Mucosa of rectum (tissue), 2 donors: ENCODE measurements around the gene AMER2.

Experiments used
- H3K27ac ChIP-seq, 2 donors: one replicate each; pipeline ENCODE4 v1.7.0; 2013; ENCODE audit warnings: inconsistent platforms in 2 of 2, low read depth in 2 of 2, low read length in 2 of 2
- H3K27me3 ChIP-seq, 2 donors: one replicate each; pipeline ENCODE4 v1.7.0; 2013; ENCODE audit warnings: low read length in 2 of 2; ENCODE audit not compliant: control insufficient read depth in 2 of 2, insufficient read depth in 2 of 2
- H3K36me3 ChIP-seq, 2 donors: one replicate each; pipeline ENCODE4 v1.7.0; 2013; ENCODE audit warnings: low read length in 2 of 2; ENCODE audit not compliant: control insufficient read depth in 2 of 2, insufficient read depth in 2 of 2
- H3K4me1 ChIP-seq, 2 donors: one replicate each; pipeline ENCODE4 v1.7.0; 2013; ENCODE audit warnings: low read length in 2 of 2, mild to moderate bottlenecking in 1 of 2; ENCODE audit not compliant: control insufficient read depth in 2 of 2, insufficient read depth in 2 of 2
- H3K4me3 ChIP-seq, 2 donors: one replicate each; pipeline ENCODE4 v1.7.0; 2013; ENCODE audit warnings: low read length in 2 of 2
- H3K9ac ChIP-seq, 2 donors: one replicate each; pipeline ENCODE4 v1.7.0; 2013; ENCODE audit warnings: low read length in 2 of 2, low read depth in 1 of 2, mild to moderate bottlenecking in 1 of 2
- H3K9me3 ChIP-seq, 2 donors: one replicate each; pipeline ENCODE4 v1.7.0; 2013; ENCODE audit warnings: low read length in 2 of 2; ENCODE audit not compliant: control insufficient read depth in 2 of 2
- donor health status: healthy.
- donor health status: Normal muscosa, but diverticular disease.

The AMER2 gene

DNA sequence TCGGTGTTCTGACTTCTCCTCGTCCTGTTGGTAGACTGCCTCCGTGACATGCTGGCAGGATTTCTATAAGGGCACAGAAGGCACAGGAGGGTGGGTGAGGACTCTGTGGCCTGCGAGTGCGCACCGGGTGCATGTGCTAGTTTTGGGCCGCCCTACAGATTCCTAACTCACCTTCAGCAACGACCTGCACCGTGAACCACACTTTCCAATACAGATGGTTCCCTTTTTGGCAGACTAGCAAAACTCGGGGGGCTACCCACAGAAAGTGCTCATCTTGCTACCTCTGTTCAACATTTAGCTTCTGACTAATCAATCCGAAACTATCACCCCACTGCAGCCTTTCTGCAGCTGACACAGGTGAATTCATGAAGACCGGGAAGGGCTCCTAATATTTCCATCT, 14.1 kb upstream of the AMER2 start:
- H3K36me3 ChIP-seq = no peaks in the 10 kb centered on the region
- H3K27ac ChIP-seq = no peak overlapping the region
- peaks cover 0 to 3% of the 10 kb centered on the region in 2 donors for H3K27me3 ChIP-seq
- H3K4me3 ChIP-seq = no peak overlapping the region
- no peak overlapping the region for H3K9ac ChIP-seq
- no peaks in the 10 kb centered on the region for H3K4me1 ChIP-seq
- H3K9me3 ChIP-seq = no peaks in the 10 kb centered on the region

DNA sequence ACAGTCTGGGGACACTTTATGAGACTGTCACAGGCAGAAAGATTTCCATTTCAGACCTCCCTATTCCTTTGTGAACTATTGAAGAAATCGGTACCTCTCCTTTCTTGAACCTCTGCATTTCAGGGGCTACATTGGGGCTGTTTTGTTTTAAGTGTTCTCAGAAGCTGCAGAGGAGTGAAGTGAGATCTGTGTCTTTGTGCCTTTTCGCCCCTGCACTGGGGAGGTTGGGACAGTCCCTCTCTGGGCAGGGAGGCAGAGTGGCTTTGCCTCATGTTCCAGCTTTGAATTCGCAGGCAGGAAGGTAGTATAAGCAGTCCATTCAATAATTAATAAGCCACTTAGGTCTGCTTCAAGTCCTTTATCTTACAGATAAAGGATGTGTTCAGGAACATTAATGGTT, 9.5 kb upstream of the AMER2 start:
- Histone ChIP-seq H3K4me1 (no peaks in the 10 kb centered on the region), H3K9ac (no peak overlapping the region), H3K4me3 (no peak overlapping the region), H3K27ac (no peak overlapping the region), H3K36me3 (no peaks in the 10 kb centered on the region), H3K27me3 (peaks cover 0 to 3% of the 10 kb centered on the region in 2 donors), H3K9me3 (no peaks in the 10 kb centered on the region)

DNA sequence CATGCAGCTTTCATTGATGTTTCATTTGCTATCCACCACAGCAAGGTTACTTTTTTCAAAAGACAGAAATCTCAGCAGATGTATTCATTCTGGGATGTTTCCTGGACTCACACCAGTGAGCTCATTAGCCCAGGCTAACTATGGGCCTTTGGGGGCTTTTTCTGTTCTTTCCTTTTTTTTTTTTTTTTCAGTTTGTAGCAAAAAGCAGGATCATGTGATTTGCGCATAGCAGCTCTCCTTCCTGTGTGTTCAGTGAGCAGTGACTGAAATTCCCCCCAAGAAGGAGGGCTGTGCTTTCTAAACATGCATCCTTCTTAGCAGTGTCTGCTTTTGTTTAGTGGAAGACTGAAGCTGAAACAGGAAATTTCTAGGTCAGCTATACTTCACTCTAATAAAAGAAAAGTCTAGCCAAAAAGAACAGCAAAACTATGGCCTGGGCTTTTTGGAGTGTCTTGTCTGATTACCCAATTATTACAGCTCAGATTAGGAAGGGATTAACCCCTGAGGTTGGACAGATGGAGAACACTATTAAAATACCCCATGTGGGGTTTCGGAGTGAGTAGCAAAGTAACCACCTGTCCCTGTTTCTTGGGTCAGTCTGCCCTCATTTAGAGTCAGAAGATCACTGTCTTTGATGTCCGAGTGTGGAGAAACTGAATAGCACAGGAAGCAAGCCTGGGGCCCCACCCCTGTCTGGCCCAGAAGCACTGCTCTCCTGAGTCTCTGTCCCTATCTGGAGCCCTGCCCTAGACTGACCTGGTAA, 8.9 kb upstream of the AMER2 start:
- no peak overlapping the region for H3K27ac ChIP-seq

DNA sequence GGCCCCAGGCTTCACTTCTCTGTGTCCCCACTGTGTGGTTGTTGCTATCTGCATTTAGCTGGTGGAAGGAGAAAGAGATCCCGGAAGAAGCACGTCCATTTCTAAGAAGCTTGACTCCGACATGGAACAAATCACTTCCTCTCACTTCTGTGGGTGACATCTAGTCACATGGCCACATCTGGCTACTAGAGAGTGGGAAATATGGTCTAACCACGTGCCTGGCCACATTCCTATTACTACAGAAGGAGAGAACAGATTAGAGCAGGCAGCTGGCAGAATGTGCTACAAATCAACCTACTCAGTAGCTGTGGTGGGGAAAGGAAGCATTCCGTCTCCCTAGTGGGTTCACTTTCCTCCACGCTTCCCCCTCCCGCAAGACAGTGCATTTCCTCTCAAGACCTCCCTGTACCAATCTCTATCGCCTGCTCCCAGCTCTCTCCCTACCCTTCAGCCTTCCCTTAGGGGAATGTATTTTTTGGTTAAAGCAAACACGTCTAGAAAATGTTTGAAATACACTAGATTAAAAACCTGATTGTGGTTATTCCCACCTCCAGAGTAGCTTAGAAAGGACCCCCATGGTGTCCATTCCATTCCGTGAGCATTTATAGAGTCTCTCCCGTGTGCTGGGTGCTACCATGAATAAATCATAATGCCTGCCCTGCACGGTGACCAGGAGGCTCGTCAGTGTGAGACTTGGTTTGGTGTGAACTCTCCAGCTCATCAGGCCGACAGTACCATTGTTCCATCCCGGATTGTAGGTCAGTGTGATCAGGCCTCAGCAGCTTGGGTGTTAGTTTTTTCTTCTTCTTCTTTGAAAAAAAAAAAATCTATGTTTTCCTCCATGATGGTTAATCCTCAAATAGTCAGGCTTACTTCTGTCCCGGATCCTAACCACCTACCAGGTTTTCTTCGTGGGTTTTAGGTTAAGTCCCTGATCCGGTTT, 8.0 kb upstream of the AMER2 start:
- Histone ChIP-seq H3K36me3 (no peaks in the 10 kb centered on the region), H3K27me3 (peaks cover 0 to 2% of the 10 kb centered on the region in 2 donors), H3K4me1 (no peaks in the 10 kb centered on the region), H3K9ac (no peak overlapping the region), H3K4me3 (no peak overlapping the region), H3K27ac (no peak overlapping the region), H3K9me3 (no peaks in the 10 kb centered on the region)

More for the DNA sequence above, 8.9 kb upstream of the AMER2 start:
- no peaks in the 10 kb centered on the region for H3K9me3 ChIP-seq
- H3K9ac ChIP-seq = no peak overlapping the region
- H3K27me3 ChIP-seq = peaks cover 0 to under 1% of the 10 kb centered on the region in 2 donors
- H3K36me3 ChIP-seq = no peaks in the 10 kb centered on the region
- no peak overlapping the region for H3K4me3 ChIP-seq
- H3K4me1 ChIP-seq = no peaks in the 10 kb centered on the region

DNA sequence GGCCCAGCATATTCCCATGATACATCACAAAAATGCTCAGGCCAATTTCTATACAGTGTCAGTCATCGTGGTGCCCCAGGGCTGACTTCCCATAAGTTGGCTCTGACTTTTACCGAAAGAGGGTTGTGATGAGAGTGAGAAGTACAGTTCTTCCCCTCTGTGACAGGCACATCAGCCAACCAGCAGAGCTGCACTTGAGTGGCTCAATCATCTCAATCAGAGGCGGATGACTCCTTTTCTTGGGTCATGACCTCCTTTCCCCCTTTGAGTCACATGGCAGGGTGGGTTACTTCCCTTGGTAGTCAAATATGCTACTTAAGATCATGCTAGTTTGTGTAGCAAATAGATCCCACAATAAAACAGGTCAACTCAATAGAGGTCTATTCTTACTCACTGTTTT, 6.9 kb upstream of the AMER2 start:
- H3K9ac ChIP-seq = no peak overlapping the region
- H3K27me3 ChIP-seq = peaks cover 0 to 2% of the 10 kb centered on the region in 2 donors
- H3K27ac ChIP-seq = no peak overlapping the region

DNA sequence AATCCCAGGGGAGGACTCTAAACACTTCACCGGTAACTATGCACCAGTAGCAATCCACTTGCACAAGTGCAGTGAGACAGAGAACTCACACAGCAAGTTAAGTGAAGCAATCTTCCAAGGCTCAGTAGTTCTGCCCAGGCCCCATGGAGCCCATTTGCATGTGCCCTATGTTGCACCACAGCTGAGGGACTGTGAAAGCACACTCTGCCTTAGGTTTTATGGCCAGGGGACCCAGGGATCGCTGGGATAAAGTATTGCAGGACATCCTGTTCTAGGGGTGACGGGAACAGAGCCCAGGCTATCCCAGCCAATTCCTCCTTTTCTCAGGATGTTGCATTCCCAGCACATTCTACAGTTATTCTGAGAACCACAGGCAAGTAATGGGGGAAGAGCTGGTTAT, 6.0 kb upstream of the AMER2 start:
- H3K9ac ChIP-seq = no peak overlapping the region
- no peaks in the 10 kb centered on the region for H3K36me3 ChIP-seq
- no peak overlapping the region for H3K4me3 ChIP-seq
- H3K9me3 ChIP-seq = no peaks in the 10 kb centered on the region
- no peak overlapping the region for H3K27ac ChIP-seq
- no peaks in the 10 kb centered on the region for H3K4me1 ChIP-seq
- H3K27me3 ChIP-seq = peaks cover 2 to 5% of the 10 kb centered on the region in 2 donors

More for the DNA sequence above, 6.9 kb upstream of the AMER2 start:
- Histone ChIP-seq H3K36me3 (no peaks in the 10 kb centered on the region), H3K4me3 (no peak overlapping the region), H3K4me1 (no peaks in the 10 kb centered on the region), H3K9me3 (no peaks in the 10 kb centered on the region)

DNA sequence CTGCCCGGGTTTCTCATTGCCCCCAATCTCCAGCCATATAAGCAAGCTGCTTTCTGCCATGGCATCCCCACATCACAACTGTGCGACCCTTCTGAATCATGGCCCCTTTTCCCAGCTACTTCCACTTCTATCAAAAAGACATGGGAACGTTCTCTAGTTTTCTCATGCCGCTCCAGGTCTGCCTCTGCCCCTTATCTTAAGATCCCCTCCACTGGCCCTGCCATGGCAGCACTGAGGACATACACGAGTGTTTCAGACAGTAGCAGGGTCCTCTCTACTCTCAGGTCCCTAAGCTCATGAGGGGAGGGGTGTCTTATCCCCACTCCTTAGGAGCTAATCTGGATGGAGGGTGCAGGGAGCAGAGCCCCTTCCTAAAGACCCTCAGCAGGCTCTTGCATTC, 5.5 kb upstream of the AMER2 start:
- Histone ChIP-seq H3K27me3 (peaks cover 2 to 6% of the 10 kb centered on the region in 2 donors), H3K4me1 (no peaks in the 10 kb centered on the region)

DNA sequence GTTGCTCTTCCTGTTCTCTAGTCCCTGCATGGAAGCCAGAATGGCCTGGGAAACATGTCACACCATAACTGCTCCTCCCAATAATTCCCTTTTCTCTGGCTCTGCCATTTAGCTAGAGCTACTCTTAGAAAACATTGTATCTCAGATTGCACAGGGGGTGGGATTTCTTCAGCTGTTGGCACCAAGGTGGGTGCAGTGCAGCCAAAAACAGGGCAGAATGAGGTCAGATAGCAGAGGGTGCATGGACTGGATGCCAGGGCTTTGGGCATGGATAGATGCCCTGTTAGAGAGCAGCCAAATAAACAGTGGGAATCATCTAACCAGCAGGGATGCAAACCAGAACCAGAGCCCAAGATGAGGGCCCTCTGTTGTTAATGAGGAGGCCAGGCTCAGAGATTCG, 4.9 kb upstream of the AMER2 start:
- Histone ChIP-seq H3K36me3 (no peaks in the 10 kb centered on the region), H3K4me1 (no peaks in the 10 kb centered on the region), H3K27ac (no peak overlapping the region), H3K27me3 (peaks cover 7 to 11% of the 10 kb centered on the region in 2 donors), H3K9me3 (no peaks in the 10 kb centered on the region), H3K4me3 (no peak overlapping the region), H3K9ac (no peak overlapping the region)

More for the DNA sequence above, 5.5 kb upstream of the AMER2 start:
- Histone ChIP-seq H3K27ac (no peak overlapping the region), H3K36me3 (no peaks in the 10 kb centered on the region), H3K9ac (no peak overlapping the region), H3K4me3 (no peak overlapping the region), H3K9me3 (no peaks in the 10 kb centered on the region)

DNA sequence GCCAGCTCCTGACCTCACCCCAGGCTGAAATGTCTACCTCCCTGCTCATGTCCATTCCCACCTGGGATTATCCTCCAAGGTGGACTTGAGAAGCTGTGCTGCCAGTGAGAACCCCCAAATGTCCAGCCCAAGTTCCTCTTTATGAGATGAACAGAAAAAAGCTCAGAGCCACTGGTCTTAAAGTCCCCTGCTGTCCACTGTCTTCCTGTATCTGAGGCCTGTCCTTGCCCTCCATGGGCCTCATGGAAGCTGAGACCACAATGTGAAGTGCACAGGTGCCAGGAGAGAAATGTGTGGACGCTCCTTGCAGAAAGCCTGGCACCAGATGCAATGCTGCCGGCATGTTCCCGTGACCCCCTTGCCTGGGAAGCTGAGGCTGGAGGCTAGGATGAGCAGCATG, 3.3 kb upstream of the AMER2 start:
- peaks cover 0 to 2% of the 10 kb centered on the region in 2 donors for H3K4me1 ChIP-seq
- H3K36me3 ChIP-seq = no peaks in the 10 kb centered on the region
- H3K9me3 ChIP-seq = no peaks in the 10 kb centered on the region
- no peak overlapping the region for H3K4me3 ChIP-seq
- H3K9ac ChIP-seq = no peak overlapping the region
- no peak overlapping the region for H3K27ac ChIP-seq
- H3K27me3 ChIP-seq = peaks cover 9 to 16% of the 10 kb centered on the region in 2 donors

DNA sequence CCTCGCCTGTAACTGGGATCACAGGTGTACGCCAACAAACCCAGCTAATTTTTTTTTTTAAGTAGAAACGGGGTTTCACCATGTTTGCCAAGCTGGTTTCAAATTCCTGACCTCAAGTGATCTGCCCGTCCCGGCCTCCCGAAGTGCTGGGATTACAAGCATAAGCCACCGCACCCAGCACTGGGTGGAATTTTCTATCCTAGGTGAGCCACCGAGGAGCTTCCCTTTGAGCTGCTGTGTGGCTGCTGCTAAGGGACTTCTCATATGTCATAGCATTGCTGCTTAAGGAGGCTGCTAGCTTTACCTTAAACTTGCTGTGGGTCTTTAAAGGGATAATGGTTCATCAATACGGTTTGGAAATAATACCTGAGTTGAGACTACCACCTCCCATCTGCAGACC, 2.9 kb upstream of the AMER2 start:
- no peak overlapping the region for H3K27ac ChIP-seq
- H3K9ac ChIP-seq = no peak overlapping the region
- peaks cover 9 to 19% of the 10 kb centered on the region in 2 donors for H3K27me3 ChIP-seq
- no peaks in the 10 kb centered on the region for H3K9me3 ChIP-seq
- H3K4me1 ChIP-seq = peaks cover 0 to 2% of the 10 kb centered on the region in 2 donors
- H3K4me3 ChIP-seq = no peak overlapping the region
- no peaks in the 10 kb centered on the region for H3K36me3 ChIP-seq
